HG03558 (cell line): ENCODE measurements around the gene OR3A3.

ENCODE experiments used
- ATAC-seq: cut with Tn5 transposase; IDR thresholded peaks from one replicate; pipeline ENCODE4 v1.9.1; 2021; ENCODE audit warnings: moderate number of reproducible peaks; ENCODE audit not compliant: unreplicated experiment; ENCODE audit errors: extremely low read depth

Gene OR3A3

GRCh38 chr17:3469529-3469928, 58.4 kb downstream of the OR3A3 start:
- ATAC-seq: no peak

GRCh38 chr17:3471599-3471998, 60.4 kb downstream of the OR3A3 start, which contains the start of gene SPATA22:
Gene SPATA22 (minus strand): TSS chr17:3471819. CDS start chr17:3469325, 2,494 bp downstream.
- ATAC-seq: no peak

- ATAC-seq: no peak
Measured at GRCh38 chr17:3472137-3472536, 61.0 kb downstream of the OR3A3 start.
